Caco-2 (cell line): ENCODE measurements around the gene EPB41L4A. TPM values are rescaled to one million over a fixed set of nuclear protein-coding genes. Genes with fewer than 3 reads are reported as not detected.

Experiments used
- BruUV-seq: library from RNA; stranded (reverse); fragments of 400-500 nt; replicated peaks from 2 replicates; lab custom pipeline; 2021; lab: Mats Ljungman, UMichigan
- CTCF ChIA-PET: fragments of 300-600 bp; sonication (Branson Sonifier 250); formaldehyde crosslinking; loops from one replicate; lab custom pipeline; 2022; ENCODE audit warnings: antibody characterized with exemption; lab: Charles Lee
- POLR2A ChIA-PET: fragments of 300-600 bp; sonication (Branson Sonifier 250); formaldehyde crosslinking; loops from one replicate; lab custom pipeline; 2022; ENCODE audit warnings: antibody characterized with exemption; lab: Charles Lee
- DNase-seq, 2 experiments: peaks; one replicate each; pipeline versions ENCODE4 v3.0.0 to v3.0.0-alpha.2; 2020 to 2022
- H3K27me3 ChIP-seq: replicated peaks from 2 replicates; pipeline ENCODE4 v1.6.0; 2011; ENCODE audit warnings: low read length; ENCODE audit not compliant: control insufficient read depth, insufficient read depth
- H3K36me3 ChIP-seq: 2 replicates; pipeline ENCODE4 v1.5.1; 2011; ENCODE audit warnings: low read length; ENCODE audit not compliant: control insufficient read depth, insufficient read depth
- H3K4me1 ChIP-seq: fragments of 250-450 bp; sonication (Bioruptor Pico); 2 replicates; pipeline ENCODE4 v1.5.1; 2020; ENCODE audit warnings: mild to moderate bottlenecking
- H3K4me3 ChIP-seq: 2 replicates; pipeline ENCODE4 v1.5.1; 2011; ENCODE audit warnings: low read depth, mild to moderate bottlenecking, control low read depth, low read length
- H3K9me3 ChIP-seq: fragments of 250-450 bp; sonication (Bioruptor Pico); 2 replicates; pipeline ENCODE4 v1.5.1; 2020; ENCODE audit warnings: mild to moderate bottlenecking, moderate library complexity
- H3K27ac Mint-ChIP-seq: one replicate; pipeline ENCODE4 v1.8.0; 2022; ENCODE audit warnings: mixed read lengths; ENCODE audit not compliant: unreplicated experiment
- H3K27me3 Mint-ChIP-seq: one replicate; pipeline ENCODE4 v1.8.0; 2022; ENCODE audit warnings: mixed read lengths; ENCODE audit not compliant: insufficient read depth, unreplicated experiment
- H3K36me3 Mint-ChIP-seq: one replicate; pipeline ENCODE4 v1.8.0; 2022; ENCODE audit warnings: mild to moderate bottlenecking, mixed read lengths; ENCODE audit not compliant: insufficient read depth, unreplicated experiment
- H3K4me1 Mint-ChIP-seq: one replicate; pipeline ENCODE4 v1.8.0; 2022; ENCODE audit warnings: low read depth, mixed read lengths; ENCODE audit not compliant: unreplicated experiment
- H3K4me3 Mint-ChIP-seq: one replicate; pipeline ENCODE4 v1.8.0; 2022; ENCODE audit warnings: mild to moderate bottlenecking, moderate library complexity, mixed read lengths; ENCODE audit not compliant: unreplicated experiment
- H3K9me3 Mint-ChIP-seq: one replicate; pipeline ENCODE4 v1.8.0; 2022; ENCODE audit warnings: mixed read lengths; ENCODE audit not compliant: unreplicated experiment
- intact Hi-C: fragments of 100-400 bp; cut with micrococcal nuclease; formaldehyde crosslinking; loops from one replicate; pipeline ENCODE4 v1.10.0; 2022; ENCODE audit not compliant: unreplicated experiment
- total RNA-seq: library from RNA; stranded (reverse); gene quantifications from 2 replicates; pipeline ENCODE4 v1.2.3, GENCODE V29; 2022
- TF ChIP-seq, protein P1 (sequence below), 2 experiments: fragments of 200-600 bp in 1 of 2; IDR thresholded peaks; 1 replicate in 1 of 2; 2 replicates in 1 of 2; pipeline versions ENCODE4 v1.5.1 to v1.8.0; 2011 to 2022; ENCODE audit warnings: antibody characterized with exemption in 1 of 2, control low read depth in 1 of 2, inconsistent platforms in 1 of 2, low read depth in 1 of 2, low read length in 1 of 2, mild to moderate bottlenecking in 1 of 2, moderate library complexity in 1 of 2; ENCODE audit not compliant: insufficient read depth in 1 of 2, severe bottlenecking in 1 of 2, unreplicated experiment in 1 of 2

The EPB41L4A gene
- total RNA-seq, 1 experiment from 2014 or later = 1.4 TPM

DNA sequence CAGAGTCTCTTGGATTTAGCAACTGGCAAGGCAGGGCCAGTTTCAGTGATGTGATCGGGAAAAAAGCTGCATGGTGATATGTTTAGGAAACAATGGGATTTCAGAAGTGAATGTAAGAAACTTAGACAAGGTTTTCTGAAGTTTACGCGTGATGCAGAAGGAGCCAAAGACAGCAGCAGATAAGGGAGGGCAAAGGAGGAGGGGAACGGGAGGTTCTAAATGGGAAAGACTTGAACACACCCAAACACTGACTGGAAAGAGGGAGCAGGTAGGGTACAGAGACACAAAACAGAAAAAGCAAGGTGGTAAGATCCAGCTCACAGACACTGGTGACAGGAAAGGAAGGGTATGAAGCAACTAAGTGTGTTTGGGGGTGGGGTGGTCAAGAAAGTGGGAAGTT lies 115.4 kb downstream of the EPB41L4A start:
- no TSS peak for BruUV-seq
- Histone ChIP-seq H3K27me3 (no peaks in the 10 kb centered on the region), H3K36me3 (no peaks in the 10 kb centered on the region), H3K9me3 (0 out of 2 replicates have a peak, but pooled peaks cover under 1% of the 10 kb centered on the region), H3K4me3 (no peak overlapping the region), H3K4me1 (no peaks in the 10 kb centered on the region)
- Mint-ChIP-seq H3K36me3 (no peaks in the 10 kb centered on the region), H3K27ac (no peak overlapping the region), H3K4me1 (no peaks in the 10 kb centered on the region), H3K9me3 (peaks cover 8% of the 10 kb centered on the region), H3K27me3 (peaks cover 30% of the 10 kb centered on the region), H3K4me3 (no peak overlapping the region)
- ChIA-PET CTCF (no interaction called here), POLR2A (no interaction called here)
- DNase-seq = no peak
- intact Hi-C loops = no loop called here
- TF ChIP-seq, protein P1, sequence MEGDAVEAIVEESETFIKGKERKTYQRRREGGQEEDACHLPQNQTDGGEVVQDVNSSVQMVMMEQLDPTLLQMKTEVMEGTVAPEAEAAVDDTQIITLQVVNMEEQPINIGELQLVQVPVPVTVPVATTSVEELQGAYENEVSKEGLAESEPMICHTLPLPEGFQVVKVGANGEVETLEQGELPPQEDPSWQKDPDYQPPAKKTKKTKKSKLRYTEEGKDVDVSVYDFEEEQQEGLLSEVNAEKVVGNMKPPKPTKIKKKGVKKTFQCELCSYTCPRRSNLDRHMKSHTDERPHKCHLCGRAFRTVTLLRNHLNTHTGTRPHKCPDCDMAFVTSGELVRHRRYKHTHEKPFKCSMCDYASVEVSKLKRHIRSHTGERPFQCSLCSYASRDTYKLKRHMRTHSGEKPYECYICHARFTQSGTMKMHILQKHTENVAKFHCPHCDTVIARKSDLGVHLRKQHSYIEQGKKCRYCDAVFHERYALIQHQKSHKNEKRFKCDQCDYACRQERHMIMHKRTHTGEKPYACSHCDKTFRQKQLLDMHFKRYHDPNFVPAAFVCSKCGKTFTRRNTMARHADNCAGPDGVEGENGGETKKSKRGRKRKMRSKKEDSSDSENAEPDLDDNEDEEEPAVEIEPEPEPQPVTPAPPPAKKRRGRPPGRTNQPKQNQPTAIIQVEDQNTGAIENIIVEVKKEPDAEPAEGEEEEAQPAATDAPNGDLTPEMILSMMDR (IDR thresholded peaks at IDR 0.05; ENCODE audit: insufficient read depth in 1 of 2, low read depth in 1 of 2, low read length in 1 of 2, severe bottlenecking in 1 of 2, unreplicated experiment in 1 of 2) = no peak

DNA sequence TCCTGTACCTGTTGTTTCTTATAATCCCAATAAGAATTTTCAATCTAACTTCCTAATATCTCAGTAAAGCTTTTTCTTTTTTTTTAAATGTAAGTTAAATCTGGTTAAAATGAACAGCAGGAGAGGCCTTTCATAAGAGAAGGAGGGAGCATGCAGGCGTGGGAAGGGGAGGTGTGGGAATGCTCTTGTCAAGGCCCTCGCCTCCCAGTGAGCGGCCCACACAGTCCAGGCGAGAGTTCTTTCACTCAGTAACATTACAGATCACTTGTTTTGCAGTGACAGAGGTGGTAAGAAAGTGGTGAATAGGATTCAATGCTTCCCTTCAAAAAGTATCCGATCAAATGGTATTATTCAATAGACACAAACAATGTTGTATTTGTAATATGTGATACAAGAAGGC lies 125.0 kb downstream of the EPB41L4A start:
- no TSS peak for BruUV-seq
- CTCF ChIA-PET = interaction anchor here (1.1 kb wide), 1 partner anchor 126 kb away, joined by 9 read pairs; no protein-coding TSS in a partner anchor
- H3K27ac Mint-ChIP-seq = no peak overlapping the region

DNA sequence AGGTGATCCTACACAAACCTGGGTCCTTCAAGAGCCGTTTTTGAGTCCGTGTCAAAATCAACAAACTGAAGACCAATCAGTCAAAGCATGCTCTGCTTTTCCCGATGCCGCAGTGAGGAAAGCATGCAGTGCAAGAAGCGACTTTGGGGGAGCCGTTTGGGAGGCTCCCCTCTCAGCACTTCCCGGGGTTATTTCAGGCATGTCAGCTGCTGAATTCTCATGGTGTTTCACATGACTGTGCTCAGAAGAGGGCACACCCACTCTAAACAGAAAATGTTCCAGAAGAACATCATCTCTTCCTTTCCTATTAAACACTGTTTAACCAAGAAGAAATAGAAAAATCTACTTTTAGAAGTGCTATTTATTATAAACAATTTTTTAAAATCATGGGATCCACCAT lies 125.5 kb downstream of the EPB41L4A start:
- TF ChIP-seq, protein P1 (IDR thresholded peaks at IDR 0.05; ENCODE audit: insufficient read depth in 1 of 2, low read depth in 1 of 2, low read length in 1 of 2, severe bottlenecking in 1 of 2, unreplicated experiment in 1 of 2) = no peak
- H3K27me3 Mint-ChIP-seq = peaks cover 15% of the 10 kb centered on the region
- no peak overlapping the region for H3K4me3 ChIP-seq
- peaks cover 4% of the 10 kb centered on the region for H3K9me3 Mint-ChIP-seq
- H3K36me3 ChIP-seq = no peaks in the 10 kb centered on the region
- intact Hi-C loops = no loop called here
- no peaks in the 10 kb centered on the region for H3K36me3 Mint-ChIP-seq
- H3K4me3 Mint-ChIP-seq = no peak overlapping the region
- ChIA-PET POLR2A (no interaction called here), CTCF (no interaction called here)
- no peaks in the 10 kb centered on the region for H3K4me1 Mint-ChIP-seq
- H3K9me3 ChIP-seq = 0 out of 2 replicates have a peak, but pooled peaks cover 3% of the 10 kb centered on the region
- no peaks in the 10 kb centered on the region for H3K27me3 ChIP-seq
- H3K4me1 ChIP-seq = no peaks in the 10 kb centered on the region
- no peak for DNase-seq
- no peak overlapping the region for H3K27ac Mint-ChIP-seq
- BruUV-seq = no TSS peak

More for the DNA sequence above, 125.0 kb downstream of the EPB41L4A start:
- Histone ChIP-seq H3K4me3 (no peak overlapping the region), H3K36me3 (no peaks in the 10 kb centered on the region), H3K4me1 (no peaks in the 10 kb centered on the region), H3K27me3 (no peaks in the 10 kb centered on the region), H3K9me3 (0 out of 2 replicates have a peak, but pooled peaks cover 5% of the 10 kb centered on the region)
- Mint-ChIP-seq H3K9me3 (peaks cover 10% of the 10 kb centered on the region), H3K4me3 (no peak overlapping the region), H3K36me3 (no peaks in the 10 kb centered on the region), H3K27me3 (peaks cover 15% of the 10 kb centered on the region), H3K4me1 (no peaks in the 10 kb centered on the region)
- no peak for DNase-seq
- intact Hi-C loops = no loop called here
- POLR2A ChIA-PET = no interaction called here
- TF ChIP-seq, protein P1 (IDR thresholded peaks at IDR 0.05; ENCODE audit: insufficient read depth in 1 of 2, low read depth in 1 of 2, low read length in 1 of 2, severe bottlenecking in 1 of 2, unreplicated experiment in 1 of 2) = no peak
